HL-60 (cell line): ENCODE measurements around the gene DYNLT5.
"Not testable (repeated sequence)": the region's sequence is repeated elsewhere in the genome, so short reads cannot be mapped to it uniquely, and the experiment has no call there.

Source experiments
- GABPA ChIP-seq: IDR thresholded peaks from 2 replicates; pipeline ENCODE4 v1.6.1; 2012; ENCODE audit warnings: low read depth
- POLR2AphosphoS5 ChIP-seq: IDR thresholded peaks from 2 replicates; pipeline ENCODE4 v1.6.1; 2012; ENCODE audit warnings: low read depth
- SPI1 ChIP-seq: IDR thresholded peaks from 2 replicates; pipeline ENCODE4 v1.6.1; 2012; ENCODE audit warnings: low read depth, mild to moderate bottlenecking, borderline replicate concordance
- TF ChIP-seq, protein P1 (sequence below): IDR thresholded peaks from one replicate; pipeline ENCODE4 v1.5.1; 2011; ENCODE audit warnings: low read length, control low read depth, inconsistent platforms; ENCODE audit not compliant: insufficient read depth
- TF ChIP-seq, protein P2 (sequence below): IDR thresholded peaks from 2 replicates; pipeline ENCODE4 v1.6.1; 2012; ENCODE audit warnings: low read depth; ENCODE audit not compliant: insufficient replicate concordance

DNA sequence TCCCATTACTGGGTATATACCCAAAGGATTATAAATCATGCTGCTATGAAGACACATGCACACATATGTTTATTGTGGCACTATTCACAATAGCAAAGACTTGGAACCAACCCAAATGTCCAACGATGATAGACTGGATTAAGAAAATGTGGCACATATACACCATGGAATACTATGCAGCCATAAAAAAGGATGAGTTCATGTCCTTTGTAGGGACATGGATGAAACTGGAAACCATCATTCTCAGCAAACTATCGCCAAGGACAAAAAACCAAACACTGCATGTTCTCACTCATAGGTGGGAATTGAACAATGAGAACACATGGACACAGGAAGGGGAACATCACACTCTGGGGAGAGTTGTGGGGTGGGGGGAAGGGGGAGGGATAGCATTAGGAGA, 33.5 kb downstream of the DYNLT5 start:
- TF ChIP-seq, protein P1, sequence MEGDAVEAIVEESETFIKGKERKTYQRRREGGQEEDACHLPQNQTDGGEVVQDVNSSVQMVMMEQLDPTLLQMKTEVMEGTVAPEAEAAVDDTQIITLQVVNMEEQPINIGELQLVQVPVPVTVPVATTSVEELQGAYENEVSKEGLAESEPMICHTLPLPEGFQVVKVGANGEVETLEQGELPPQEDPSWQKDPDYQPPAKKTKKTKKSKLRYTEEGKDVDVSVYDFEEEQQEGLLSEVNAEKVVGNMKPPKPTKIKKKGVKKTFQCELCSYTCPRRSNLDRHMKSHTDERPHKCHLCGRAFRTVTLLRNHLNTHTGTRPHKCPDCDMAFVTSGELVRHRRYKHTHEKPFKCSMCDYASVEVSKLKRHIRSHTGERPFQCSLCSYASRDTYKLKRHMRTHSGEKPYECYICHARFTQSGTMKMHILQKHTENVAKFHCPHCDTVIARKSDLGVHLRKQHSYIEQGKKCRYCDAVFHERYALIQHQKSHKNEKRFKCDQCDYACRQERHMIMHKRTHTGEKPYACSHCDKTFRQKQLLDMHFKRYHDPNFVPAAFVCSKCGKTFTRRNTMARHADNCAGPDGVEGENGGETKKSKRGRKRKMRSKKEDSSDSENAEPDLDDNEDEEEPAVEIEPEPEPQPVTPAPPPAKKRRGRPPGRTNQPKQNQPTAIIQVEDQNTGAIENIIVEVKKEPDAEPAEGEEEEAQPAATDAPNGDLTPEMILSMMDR, result not testable (repeated sequence)
- not testable (repeated sequence) for TF ChIP-seq POLR2AphosphoS5, SPI1, GABPA
- TF ChIP-seq, protein P2, sequence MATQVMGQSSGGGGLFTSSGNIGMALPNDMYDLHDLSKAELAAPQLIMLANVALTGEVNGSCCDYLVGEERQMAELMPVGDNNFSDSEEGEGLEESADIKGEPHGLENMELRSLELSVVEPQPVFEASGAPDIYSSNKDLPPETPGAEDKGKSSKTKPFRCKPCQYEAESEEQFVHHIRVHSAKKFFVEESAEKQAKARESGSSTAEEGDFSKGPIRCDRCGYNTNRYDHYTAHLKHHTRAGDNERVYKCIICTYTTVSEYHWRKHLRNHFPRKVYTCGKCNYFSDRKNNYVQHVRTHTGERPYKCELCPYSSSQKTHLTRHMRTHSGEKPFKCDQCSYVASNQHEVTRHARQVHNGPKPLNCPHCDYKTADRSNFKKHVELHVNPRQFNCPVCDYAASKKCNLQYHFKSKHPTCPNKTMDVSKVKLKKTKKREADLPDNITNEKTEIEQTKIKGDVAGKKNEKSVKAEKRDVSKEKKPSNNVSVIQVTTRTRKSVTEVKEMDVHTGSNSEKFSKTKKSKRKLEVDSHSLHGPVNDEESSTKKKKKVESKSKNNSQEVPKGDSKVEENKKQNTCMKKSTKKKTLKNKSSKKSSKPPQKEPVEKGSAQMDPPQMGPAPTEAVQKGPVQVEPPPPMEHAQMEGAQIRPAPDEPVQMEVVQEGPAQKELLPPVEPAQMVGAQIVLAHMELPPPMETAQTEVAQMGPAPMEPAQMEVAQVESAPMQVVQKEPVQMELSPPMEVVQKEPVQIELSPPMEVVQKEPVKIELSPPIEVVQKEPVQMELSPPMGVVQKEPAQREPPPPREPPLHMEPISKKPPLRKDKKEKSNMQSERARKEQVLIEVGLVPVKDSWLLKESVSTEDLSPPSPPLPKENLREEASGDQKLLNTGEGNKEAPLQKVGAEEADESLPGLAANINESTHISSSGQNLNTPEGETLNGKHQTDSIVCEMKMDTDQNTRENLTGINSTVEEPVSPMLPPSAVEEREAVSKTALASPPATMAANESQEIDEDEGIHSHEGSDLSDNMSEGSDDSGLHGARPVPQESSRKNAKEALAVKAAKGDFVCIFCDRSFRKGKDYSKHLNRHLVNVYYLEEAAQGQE, result not testable (repeated sequence)
